Astrocyte of the hippocampus (primary cell): ENCODE measurements around the gene RIPOR1.
A peak's percentile ranks its signal among the peaks of the same experiment; 100 is the strongest.
"Not testable (repeated sequence)": the region's sequence is repeated elsewhere in the genome, so short reads cannot be mapped to it uniquely, and the experiment has no call there.

Source experiments
- DNase-seq: peaks from one replicate; pipeline ENCODE4 v3.0.0; 2011; ENCODE audit warnings: low read depth, low spot score

RIPOR1 gene

GRCh38 chr16:67516296-67517154, 12.1 kb upstream of the RIPOR1 start:
- peak; percentile 64 for DNase-seq

- DNase-seq: no peak
These were observed 11.5 kb upstream of the RIPOR1 start for GRCh38 chr16:67517155-67517445.

GRCh38 chr16:67517661-67518423, 10.8 kb upstream of the RIPOR1 start:
- DNase-seq: no peak

- no peak for DNase-seq
These were observed 10.0 kb upstream of the RIPOR1 start for GRCh38 chr16:67518676-67519075.

GRCh38 chr16:67519242-67519641, 9.4 kb upstream of the RIPOR1 start:
- no peak for DNase-seq

- peak; percentile 98 for DNase-seq
These were observed 7.4 kb upstream of the RIPOR1 start for GRCh38 chr16:67521095-67521804.

GRCh38 chr16:67525176-67525860, 3.3 kb upstream of the RIPOR1 start:
- peak; percentile 62 for DNase-seq

GRCh38 chr16:67526149-67526791, 2.4 kb upstream of the RIPOR1 start:
- peak; percentile 55 for DNase-seq

- peak; percentile 76 for DNase-seq
These were observed 397 bp downstream of the RIPOR1 start for GRCh38 chr16:67528870-67529581.

GRCh38 chr16:67529582-67530012, 968 bp downstream of the RIPOR1 start:
- peak; percentile 46 for DNase-seq

- peak; percentile 93 for DNase-seq
These were observed 1.6 kb downstream of the RIPOR1 start for GRCh38 chr16:67530013-67530939.

- DNase-seq: no peak
These were observed 2.6 kb downstream of the RIPOR1 start for GRCh38 chr16:67531247-67531646.

- DNase-seq: no peak
These were observed 4.5 kb downstream of the RIPOR1 start for GRCh38 chr16:67533024-67533560.

GRCh38 chr16:67533987-67534386, 5.4 kb downstream of the RIPOR1 start:
- DNase-seq: not testable (repeated sequence)

- DNase-seq: no peak
These were observed 5.8 kb downstream of the RIPOR1 start for GRCh38 chr16:67534431-67534830.

GRCh38 chr16:67535201-67535600, 6.6 kb downstream of the RIPOR1 start:
- no peak for DNase-seq

- peak; percentile 84 for DNase-seq
These were observed 8.6 kb downstream of the RIPOR1 start for GRCh38 chr16:67537270-67537635.

GRCh38 chr16:67537636-67538591, 9.3 kb downstream of the RIPOR1 start:
- DNase-seq: peak; percentile 50
